Hematopoietic multipotent progenitor cell treated with erythropoietin and hydrocortisone succinate and interleukin-3 and kit ligand, for 15 days (in vitro differentiated cells): Measurements from ENCODE around the gene DUSP19.

Experiments used
- DNase-seq: peaks from one replicate; pipeline ENCODE4 v3.0.0-alpha.2; 2015; ENCODE audit warnings: low spot score

Gene DUSP19

GRCh38 chr2:183125659-183126341 is 47.3 kb downstream of the DUSP19 start:
- DNase-seq = no peak

- DNase-seq = no peak
Measured at GRCh38 chr2:183126635-183127034, 48.1 kb downstream of the DUSP19 start.

- no peak for DNase-seq
Measured at GRCh38 chr2:183134016-183134415, 55.5 kb downstream of the DUSP19 start.

GRCh38 chr2:183148955-183149354 is 70.4 kb downstream of the DUSP19 start:
- DNase-seq = no peak

GRCh38 chr2:183149489-183149888 is 70.9 kb downstream of the DUSP19 start:
- no peak for DNase-seq
